C4-2B (cell line): ENCODE data around the gene RPL13.

Experiments used
- H3K27ac ChIP-seq: fragments of 450-650 bp; 2 replicates; pipeline ENCODE4 v1.5.1; 2017
- CTCF ChIP-seq: fragments of 450-650 bp; conservative IDR thresholded peaks from 2 replicates; pipeline ENCODE4 v1.5.1; 2017; ENCODE audit warnings: mild to moderate bottlenecking
- ZFX ChIP-seq: fragments of 450-650 bp; IDR thresholded peaks from 2 replicates; pipeline ENCODE4 v1.6.1; 2017

Gene RPL13

GRCh38 chr16:89576153-89577054 is 15.9 kb downstream of the RPL13 start:
- 0 out of 2 replicates have a peak, but pooled peaks have one; percentile 18 for TF ChIP-seq ZFX
- TF ChIP-seq CTCF = no peak
- H3K27ac ChIP-seq = peak overlapping the region; percentile 99

DNA sequence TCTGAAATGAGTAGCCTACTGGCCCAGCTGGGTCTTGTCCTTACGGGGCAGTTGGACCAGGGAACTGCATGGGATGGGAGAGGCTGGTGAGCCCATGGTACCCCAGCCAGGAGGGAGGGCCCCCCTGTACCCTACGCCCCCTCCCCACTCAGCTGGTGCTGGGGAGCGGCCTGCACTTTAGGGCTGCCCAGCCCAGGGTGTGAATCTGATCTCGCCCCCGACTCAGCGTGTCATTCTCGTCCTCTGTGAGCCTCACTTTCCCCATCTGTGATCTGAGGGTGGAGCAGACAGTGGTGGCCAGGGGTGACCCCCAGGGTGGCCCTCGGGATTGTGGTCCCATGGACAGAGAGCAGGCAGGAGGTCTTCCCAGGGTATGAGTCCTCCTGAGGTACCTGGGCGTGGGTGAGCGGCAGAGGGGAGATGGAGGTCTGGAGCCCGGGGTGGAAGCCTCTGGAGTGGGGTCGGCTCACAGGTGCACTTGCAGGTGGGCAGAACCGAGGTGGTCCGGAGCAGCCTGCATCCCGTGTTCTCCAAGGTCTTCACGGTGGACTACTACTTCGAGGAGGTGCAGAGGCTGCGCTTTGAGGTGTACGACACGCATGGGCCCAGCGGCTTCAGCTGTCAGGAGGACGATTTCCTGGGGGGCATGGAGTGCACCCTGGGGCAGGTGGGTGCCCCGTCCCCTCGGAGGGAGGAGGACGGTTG is 16.7 kb downstream of the RPL13 start:
- H3K27ac ChIP-seq = peak overlapping the region; percentile 99
- TF ChIP-seq ZFX (no peak), CTCF (no peak)

GRCh38 chr16:89579351-89579750 is 18.9 kb downstream of the RPL13 start:
- TF ChIP-seq ZFX (no peak), CTCF (no peak)
- no peak overlapping the region for H3K27ac ChIP-seq

DNA sequence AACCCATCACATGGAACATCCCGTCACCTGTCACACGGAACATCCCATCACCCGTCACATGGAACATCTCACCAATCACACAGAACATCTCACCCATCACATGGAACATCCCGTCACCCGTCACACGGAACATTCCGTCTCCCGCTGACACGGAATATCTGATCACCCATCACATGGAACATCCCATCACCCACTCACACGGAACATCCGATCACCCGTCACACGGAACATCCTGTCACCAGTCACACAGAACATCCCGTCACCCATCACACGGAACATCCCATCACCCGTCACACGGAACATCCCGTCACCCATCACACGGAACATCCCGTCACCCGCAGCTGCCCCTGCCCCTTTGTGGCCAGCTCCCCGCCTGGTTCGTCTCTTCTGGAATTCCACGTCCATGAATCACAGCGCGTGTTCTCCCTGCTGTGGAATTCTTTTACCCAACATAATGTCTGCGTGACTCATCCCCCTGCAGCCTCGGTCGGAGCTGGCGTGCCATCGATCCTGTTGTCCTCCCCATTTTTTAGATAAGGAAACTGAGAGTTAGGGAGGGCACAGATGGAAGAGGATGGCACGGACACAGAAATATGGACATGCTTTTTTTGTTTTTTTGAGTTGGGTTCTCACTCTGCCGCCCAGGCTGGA is 20.7 kb downstream of the RPL13 start:
- H3K27ac ChIP-seq = peak overlapping the region; percentile 97
- no peak for TF ChIP-seq CTCF
- TF ChIP-seq ZFX = no peak

DNA sequence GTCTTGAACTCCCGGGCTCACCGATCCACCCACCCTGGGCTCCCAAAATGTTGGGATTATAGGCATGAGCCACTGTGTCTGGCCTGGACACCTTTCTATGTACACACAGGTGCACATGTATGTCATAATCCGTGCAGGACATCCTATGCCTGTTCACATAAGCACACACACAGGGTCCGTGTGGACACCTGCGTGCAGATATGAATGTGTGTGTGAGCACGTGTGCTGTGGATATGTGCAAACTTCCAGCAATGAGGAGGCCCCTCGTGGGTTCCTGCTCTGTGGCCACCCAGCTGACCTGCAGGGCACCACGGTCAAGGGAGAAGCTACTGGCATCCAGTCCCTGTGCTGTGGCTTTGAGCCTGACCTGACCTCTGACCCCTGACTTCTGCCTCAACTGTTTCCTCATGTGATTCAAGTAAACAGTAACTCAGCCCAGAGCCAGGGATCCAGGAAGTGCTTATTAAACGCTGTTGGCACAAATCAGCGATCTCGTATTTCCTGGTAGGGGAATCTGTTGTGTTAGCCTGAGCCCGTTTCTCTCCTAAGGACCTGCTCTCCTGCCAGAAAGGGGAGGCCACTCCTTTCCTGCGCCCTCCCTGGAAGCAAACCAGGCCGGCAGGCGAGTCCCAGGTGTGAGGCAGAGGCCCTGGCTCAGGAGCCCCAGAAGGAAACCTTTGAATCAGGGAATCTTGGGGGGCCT is 21.5 kb downstream of the RPL13 start:
- TF ChIP-seq CTCF = no peak
- H3K27ac ChIP-seq = peak overlapping the region; percentile 97

DNA sequence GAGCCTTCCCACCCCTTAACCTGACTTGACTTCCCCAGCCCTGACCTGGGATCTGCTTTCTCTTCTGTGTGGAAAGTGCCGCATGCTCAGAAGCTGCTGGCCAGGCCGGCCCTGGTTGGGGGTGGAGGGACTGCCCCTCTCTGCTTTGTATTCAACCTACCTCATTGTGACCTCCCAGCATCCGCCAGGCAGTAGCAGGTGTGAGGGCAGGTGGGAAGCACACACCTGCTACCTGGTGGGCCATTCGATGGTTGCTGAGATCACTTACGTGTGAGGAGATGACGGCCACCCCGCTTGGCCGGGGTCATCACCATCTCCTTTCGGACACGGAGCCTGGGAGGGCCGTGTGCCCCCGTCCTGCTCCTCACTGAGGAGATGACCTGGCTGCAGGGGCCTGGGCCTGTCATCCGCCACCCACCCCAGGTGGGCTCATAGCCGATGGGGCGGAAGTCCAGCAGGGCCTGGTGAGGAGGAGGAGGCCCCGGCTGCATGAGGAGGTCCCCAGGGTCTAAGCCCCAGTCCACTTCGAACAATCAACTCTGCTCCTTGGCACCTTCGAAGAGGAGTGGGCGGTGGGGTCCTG is 22.2 kb downstream of the RPL13 start:
- TF ChIP-seq CTCF = no peak
- no peak for TF ChIP-seq ZFX
- H3K27ac ChIP-seq = peak overlapping the region; percentile 97
